Skin of body (tissue), 2 donors: Measurements from ENCODE around the gene RBMS3. TPM values are rescaled to one million over a fixed set of nuclear protein-coding genes. Genes with fewer than 3 reads are reported as not detected.
A peak's percentile ranks its signal among the peaks of the same experiment; 100 is the strongest.

Source experiments
- DNase-seq: peaks from one replicate; lab custom pipeline; 2025; lab: John Stamatoyannopoulos, UW
- total RNA-seq: library from RNA; depleted of rRNA; stranded (reverse); fragments of >200 nt; gene quantifications from one replicate; pipeline ENCODE4 v1.2.3, GENCODE V29; 2014

Gene RBMS3
- total RNA-seq, 1 donor from 2014 or later: 111 TPM

GRCh38 chr3:29701326-29701983 lies 420.6 kb downstream of the RBMS3 start:
- no peak for DNase-seq

GRCh38 chr3:29705906-29706844 lies 425.3 kb downstream of the RBMS3 start:
- no peak for DNase-seq

- no peak for DNase-seq
Observed at GRCh38 chr3:29708884-29709283, 428.0 kb downstream of the RBMS3 start.

GRCh38 chr3:29711255-29711771 lies 430.4 kb downstream of the RBMS3 start:
- no peak for DNase-seq

GRCh38 chr3:29716213-29716612 lies 435.3 kb downstream of the RBMS3 start:
- no peak for DNase-seq

- DNase-seq: no peak
Observed at GRCh38 chr3:29718661-29719065, 437.8 kb downstream of the RBMS3 start.

- DNase-seq: no peak
Observed at GRCh38 chr3:29720665-29721064, 439.8 kb downstream of the RBMS3 start.

- no peak for DNase-seq
Observed at GRCh38 chr3:29721789-29722188, 440.9 kb downstream of the RBMS3 start.

- DNase-seq: no peak
Observed at GRCh38 chr3:29731050-29731449, 450.2 kb downstream of the RBMS3 start.

- DNase-seq: no peak
Observed at GRCh38 chr3:29741231-29741630, 460.4 kb downstream of the RBMS3 start.

GRCh38 chr3:29745232-29745870 lies 464.5 kb downstream of the RBMS3 start:
- DNase-seq: peak; percentile 3

GRCh38 chr3:29746163-29746760 lies 465.4 kb downstream of the RBMS3 start:
- no peak for DNase-seq

- no peak for DNase-seq
Observed at GRCh38 chr3:29747991-29748390, 467.1 kb downstream of the RBMS3 start.

GRCh38 chr3:29751647-29752314 lies 470.9 kb downstream of the RBMS3 start:
- DNase-seq: no peak

- DNase-seq: no peak
Observed at GRCh38 chr3:29754346-29754745, 473.5 kb downstream of the RBMS3 start.

GRCh38 chr3:29755416-29755815 lies 474.5 kb downstream of the RBMS3 start:
- DNase-seq: no peak

GRCh38 chr3:29757054-29757777 lies 476.3 kb downstream of the RBMS3 start:
- DNase-seq: no peak

GRCh38 chr3:29758108-29758433 lies 477.2 kb downstream of the RBMS3 start:
- no peak for DNase-seq

- DNase-seq: peak; percentile 82
Observed at GRCh38 chr3:29758434-29759322, 477.8 kb downstream of the RBMS3 start.
